GM21367 (cell line): ENCODE measurements around the gene SMARCAL1.
"Not testable (repeated sequence)": the region's sequence is repeated elsewhere in the genome, so short reads cannot be mapped to it uniquely, and the experiment has no call there.

Experiments
- ATAC-seq: cut with Tn5 transposase; IDR thresholded peaks from one replicate; pipeline ENCODE4 v1.9.1; 2021; ENCODE audit not compliant: unreplicated experiment

The SMARCAL1 gene

DNA sequence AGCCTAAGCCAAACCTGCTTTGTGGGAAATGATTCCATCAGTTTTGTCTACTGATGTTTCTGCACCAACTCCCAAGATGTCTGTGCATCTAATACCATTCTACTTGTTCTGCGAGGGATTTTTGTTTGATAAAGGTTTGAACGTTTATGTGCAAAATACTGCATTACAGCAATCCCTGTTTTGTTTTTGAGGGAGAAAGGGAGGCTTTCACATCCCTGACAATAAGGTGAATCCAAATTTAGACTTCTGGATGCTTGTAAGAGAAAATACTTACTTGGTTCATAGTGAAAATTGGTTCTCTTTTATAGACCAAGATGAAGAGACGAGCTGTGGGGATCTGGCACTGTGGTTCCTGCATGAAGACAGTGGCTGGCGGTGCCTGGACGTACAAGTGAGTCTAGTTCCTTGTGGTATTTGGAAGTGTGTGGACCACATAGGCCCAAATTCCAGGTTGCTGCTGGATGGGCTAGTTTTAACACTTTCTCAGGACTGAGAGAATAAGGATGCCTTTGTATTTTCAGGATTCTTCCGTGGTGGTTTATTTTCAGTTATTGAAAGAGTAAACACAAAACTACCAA lies 87.4 kb downstream of the SMARCAL1 start:
- ATAC-seq = no peak

DNA sequence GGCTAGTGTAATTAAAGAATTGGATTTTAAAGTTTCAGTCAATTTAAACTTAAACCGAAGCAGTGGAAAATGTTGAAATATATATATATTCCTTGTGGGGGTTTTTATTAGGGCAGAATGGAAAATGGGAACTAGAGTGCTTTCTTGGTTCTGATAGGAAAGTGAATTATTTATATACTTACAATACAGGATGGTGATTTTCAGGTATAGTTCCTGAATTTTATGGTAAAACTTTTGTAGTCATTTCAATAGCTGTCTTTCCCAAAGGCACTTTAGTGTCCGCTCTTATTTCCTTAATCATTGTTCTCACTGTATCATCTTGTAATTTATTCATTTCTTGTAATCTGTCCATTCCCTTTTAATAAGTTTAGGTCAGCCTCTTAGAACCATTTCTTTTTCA lies 88.3 kb downstream of the SMARCAL1 start:
- no peak for ATAC-seq

DNA sequence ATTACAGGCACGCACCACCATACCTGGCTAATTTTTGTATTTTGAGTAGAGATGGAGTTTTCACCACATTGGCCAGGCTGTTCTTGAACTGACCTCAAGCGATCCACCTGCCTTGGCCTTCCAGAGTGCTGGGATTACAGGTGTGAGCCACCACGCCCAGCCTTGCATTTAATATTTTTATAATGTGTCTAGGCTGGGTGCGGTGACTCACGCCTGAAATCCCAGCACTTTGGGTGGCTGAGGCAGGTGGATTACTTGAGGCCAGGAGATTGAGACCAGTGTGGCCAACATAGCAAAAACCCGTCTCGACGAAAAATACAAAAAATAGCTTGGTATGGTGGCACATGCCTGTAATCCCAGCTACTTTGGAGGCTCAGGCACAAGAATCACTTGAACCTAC lies 89.6 kb downstream of the SMARCAL1 start:
- ATAC-seq = no peak

DNA sequence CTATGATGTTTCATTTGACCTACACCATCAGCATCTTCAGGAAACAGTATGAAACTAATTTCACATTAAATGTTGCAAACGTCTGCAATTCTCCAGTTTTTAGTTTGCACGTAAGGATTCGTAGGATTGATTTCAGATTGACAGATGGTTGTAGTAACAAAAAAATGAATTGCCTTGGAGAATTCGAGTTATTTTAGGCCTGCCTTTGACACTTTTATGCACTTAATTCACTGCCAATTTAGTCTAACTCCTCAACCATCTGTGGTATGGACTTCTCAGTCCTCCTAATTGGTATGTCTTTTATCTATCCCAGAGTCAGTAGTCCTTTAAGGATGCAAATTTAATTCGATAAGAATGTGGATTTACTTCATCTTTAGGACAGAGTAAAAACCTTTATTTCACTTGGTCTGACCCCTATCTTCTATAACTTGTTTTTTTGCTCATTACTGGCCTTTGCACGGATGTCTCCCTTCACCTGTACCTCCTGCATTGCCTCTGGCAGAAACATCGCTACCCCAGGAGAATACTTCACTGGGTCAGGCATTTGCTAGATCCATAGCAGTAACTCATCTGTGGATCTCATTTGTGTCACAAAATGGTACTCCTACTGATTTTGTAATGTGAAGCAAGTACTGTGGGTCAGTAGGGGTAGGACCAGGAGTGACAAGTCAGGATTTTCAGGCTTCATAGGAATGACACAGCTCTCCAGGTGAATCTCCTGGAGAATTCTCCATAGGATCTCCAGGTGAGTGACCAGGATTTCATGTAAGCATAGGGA lies 90.3 kb downstream of the SMARCAL1 start:
- ATAC-seq = no peak

DNA sequence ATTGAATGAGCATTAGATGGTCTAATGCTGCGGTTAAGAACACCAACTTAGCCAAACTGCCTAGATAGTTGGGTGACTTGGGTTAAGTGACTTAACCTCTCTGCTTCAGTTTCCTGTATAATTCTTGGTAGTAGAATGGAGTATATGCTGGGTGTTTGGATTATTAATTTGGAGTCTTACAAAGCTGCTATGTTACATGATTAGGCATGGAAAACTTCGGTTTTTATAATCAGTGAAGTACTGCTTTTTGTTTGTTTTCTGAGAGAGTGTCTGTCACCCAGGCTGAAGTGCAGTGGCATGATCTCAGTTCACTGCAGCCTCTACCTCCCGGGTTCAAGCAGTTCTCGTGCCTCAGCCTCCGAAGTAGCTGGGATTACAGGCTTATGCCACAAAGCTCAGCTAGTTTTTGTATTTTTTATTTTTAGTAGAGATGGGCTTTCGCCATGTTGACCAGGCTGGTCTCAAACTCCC lies 90.9 kb downstream of the SMARCAL1 start:
- no peak for ATAC-seq

DNA sequence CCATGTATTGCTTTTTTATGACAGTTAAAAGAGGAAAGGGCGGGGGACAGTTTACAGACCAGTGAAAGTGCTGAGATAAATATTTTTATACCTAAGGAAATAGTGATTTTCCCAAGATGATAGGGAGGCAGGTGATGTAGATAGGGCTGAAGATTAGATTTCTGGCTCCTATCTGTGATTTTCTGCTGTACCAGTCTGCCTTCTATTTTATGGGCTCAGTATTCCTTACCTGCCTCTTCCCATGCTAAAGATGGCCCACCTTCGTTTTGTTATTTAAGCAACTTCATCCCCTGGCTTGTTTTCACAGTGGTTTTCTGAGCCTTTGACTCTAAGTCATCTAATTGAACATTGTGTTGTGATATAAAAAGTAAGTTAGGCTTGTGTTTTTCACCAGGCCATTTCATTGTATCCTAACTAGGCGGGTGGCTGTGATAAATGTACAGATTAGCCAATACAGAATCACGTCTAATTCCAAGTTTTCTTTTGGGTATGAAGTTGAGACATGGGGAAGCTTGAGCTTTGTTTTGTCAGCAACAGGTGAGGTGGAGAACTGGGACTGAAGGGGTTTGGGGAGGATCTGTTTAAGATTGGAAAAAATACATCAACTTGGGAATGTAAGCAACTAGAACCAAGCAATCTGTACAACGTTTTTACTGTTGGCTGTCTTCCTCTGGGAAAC lies 91.6 kb downstream of the SMARCAL1 start:
- ATAC-seq = no peak

DNA sequence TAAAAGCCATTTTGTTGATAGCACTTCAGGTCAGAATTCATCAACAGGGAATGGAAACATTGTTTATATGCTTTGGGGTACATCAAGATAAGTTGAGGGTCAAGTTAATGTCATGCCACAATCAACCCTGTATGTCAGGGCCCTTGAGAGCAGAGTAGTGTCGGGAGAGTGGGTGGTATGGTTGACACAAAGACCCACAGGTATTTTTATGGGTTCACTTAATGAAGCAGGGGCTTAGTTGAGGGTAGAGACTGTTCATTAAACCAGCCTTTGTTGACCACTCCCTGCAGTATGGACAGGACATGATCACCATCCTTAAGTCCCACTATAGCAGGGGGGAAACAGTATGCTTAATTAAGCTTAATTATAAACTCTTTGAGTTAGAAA lies 92.1 kb downstream of the SMARCAL1 start:
- ATAC-seq = no peak

DNA sequence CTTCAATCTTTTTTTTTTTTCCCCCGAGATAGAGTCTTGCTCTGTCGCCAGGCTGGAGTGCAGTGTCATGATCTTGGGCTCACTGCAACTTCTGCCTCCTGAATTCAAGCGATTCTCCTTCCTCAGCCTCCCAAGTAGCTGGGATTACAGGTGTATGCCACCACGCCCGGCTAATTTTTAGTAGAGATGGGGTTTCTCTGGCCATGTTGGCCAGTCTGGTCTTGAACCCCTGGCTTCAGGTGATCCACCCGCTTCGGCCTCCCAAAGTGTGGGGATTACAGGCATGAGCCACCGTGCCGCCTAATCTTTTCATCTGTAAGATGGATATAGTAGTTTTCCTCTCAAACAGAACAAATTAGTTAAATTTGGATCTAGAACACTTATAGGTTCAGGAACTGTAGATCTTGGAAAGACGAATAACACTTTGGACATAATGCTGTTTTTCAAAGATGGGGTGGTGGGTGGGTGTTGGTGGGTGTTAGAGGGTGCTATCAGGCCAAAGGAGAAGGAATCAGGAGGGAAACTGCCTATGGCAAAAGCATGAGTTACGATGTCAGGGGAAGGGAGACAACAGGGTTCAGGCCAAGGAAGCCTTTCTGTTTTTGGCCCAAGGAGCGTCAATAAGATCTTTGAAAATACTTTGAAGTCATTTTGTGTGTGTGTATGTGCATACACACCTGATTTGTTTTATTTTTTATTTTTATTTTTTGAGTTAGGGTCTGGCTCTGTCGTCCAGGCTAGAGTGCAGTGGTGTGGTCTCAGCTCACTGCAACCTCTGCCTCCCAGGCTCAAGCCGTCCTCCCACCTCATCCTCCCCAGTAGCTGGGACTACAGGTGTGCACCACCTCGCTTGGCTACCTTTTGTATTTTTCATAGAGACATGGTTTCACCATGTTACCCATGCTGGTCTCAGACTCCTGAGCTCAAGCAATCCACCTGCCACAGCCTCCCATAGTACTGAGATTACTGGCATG lies 93.1 kb downstream of the SMARCAL1 start:
- no peak for ATAC-seq

DNA sequence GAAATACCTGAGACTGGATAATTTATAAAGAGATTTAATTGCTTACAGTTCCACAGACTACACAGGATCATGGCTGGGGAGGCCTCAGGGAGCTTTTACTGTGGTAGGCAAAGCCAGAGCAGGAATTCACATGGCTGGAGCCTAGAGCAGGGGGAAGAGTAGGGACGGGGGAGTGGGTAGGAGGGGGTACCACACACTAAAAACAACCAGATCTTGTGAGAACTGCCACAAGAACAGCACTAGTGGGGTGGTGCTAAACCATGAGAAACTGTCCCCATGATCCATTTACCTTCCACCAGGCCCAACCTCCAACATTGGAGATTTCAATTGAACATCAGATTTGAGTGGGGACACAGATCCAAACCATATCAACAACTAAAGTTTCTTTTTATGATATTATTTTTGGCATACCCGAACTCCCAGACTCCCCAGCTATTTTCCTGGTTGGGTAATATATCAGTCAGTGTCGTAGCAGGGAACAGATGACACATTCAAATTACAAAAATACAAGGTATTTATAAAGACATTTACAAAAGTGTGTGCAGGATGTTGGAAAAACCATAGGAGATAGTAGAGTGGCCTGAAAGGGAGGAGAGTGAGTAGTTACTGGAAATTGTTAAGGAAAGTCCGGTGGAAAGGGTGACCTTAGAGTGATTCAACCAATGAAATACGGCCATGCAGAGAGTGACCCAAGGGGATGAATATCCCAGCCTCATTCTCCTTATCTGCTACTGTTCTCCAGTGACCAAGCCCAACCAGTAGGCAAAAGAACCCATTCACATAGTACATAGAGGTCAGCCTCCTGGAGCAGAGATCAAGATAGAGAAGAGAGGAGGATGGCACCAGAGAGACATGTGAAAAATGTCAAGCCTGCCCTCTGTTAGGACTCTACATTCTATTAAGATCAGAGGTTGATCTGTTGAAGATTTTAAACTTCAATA lies 95.2 kb downstream of the SMARCAL1 start:
- ATAC-seq = no peak

DNA sequence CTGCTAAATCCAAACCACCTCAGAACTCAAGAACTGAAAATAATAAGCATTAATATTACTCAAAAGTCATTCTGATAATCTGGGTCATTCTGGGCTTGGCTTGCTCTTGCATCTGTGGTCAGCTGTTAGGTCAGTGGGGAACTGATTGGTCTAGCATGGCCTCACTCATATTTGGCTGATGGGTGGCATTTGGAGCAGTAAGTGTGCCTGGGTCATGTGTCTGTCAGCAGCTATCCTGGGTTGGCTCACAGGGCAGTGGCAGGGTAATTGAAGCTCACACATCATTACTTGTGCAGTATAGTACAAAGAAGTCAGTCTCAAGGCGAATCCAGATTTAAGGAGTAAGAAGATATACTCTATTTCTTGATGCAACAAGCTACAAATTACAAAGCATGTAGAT lies 95.9 kb downstream of the SMARCAL1 start:
- ATAC-seq = no peak

DNA sequence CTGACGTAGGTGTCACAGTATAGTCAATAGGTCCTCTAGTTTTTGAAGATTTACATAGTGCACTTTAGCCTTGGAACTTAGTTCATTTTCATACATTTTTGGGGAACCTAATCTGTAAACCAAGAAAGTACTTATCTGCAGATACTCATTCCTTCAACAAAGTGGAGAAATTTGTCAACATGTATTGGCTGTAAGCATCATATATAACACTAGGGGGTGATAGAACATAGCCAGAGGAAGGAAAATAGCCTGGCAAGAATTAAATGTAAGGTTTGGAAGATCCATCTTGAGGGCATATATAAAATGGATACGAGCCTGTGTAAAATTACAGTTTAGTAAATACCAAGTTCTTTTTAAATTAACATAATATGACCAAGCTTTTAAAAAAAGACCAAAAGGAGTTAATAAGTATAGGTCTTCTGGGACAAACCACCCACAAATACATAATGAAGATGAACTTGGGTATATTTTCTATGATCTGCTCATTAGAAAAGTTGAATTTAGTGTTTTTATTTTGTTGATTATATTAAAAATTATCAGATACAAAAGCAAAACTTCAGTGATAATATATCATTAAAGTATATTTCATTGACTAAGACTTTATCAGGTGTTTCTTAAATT lies 104.6 kb downstream of the SMARCAL1 start:
- ATAC-seq = no peak

DNA sequence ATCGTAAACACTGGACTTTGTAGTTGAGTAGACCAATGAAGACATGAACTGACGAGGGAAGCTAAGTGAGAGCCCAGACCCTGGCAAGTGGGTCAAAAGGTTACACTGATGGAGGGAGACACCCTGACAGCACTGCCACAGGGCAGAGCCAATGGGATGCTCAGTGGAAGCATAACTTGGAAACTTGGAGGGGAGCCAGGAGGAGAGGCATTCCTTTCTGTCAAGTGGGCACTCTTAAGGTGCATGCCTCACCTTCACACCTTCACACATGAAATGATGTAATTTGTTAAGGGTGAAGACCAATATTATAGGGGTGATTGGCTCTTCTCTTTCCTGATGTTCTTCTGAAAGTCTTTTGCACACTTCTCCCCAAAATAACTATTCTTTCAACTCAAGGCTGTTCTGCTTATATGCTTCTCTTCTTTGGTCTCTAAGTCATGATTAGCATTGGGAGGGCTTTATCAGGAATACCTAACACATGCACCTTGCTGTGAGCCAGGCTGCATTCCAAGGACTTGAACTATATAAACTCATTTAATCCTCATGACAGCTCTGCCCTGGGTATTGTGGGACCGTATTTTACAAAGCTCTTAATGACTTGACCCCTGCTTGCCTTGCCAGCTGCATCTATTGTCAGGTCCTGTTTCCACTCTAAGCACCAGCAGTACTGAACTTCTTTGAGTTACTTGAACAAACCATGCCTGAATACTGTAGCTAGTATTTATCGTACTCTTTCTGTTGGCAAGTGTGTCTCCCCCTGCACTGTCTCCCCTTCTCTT lies 105.4 kb downstream of the SMARCAL1 start:
- no peak for ATAC-seq

DNA sequence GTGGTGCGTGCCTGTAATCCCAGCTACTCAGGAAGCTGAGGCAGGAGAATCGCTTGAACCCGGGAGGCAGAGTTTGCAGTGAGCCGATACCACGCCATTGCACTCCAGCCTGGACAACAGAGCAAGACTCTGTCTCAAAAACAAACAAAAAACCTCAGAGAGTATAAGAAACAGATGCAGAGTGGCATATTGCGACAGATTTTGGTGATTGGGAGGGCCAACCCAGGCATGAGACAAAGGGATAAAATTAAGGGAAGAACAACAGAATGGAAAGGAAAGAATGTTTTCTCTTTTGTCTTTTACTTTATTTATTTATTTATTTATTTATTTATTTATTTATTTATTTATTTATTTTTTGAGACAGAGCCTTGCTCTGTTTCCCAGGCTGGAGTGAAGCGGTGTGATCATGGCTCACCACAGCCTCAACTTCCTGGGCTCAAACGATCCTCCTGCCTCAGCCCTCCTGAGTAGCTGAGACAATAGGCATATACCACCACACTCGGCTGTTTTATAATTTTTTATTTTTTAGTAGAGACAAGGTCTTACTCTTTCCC lies 106.4 kb downstream of the SMARCAL1 start:
- ATAC-seq = not testable (repeated sequence)

DNA sequence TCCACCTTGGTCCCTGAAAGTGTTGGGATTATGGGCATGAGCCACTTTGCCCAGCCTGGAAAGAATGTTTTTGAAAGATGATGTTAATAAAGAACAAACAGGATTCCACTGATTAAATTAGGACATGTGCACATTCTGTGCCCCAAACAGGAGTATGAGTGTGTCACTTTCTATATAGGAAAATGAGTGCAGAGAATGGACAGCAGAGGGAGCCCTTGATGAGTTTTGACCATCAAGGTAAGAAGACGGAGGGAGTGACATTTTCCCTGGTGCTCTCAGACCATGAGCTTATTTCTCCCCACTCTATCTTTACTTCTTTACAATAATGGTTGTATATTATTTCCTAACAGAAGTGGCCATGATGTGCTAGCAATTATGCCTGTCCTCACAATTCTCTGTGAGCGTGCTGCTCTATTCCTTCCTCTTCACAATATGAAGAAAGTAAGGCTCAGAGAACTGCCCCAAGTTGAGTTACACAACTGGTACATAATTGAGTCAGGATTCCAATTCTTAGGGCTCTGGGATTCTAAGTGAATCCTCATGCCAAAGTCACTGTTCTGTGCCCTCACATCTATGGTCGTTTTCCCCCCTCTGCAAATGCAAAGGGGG lies 107.0 kb downstream of the SMARCAL1 start:
- ATAC-seq = peak; percentile 69

DNA sequence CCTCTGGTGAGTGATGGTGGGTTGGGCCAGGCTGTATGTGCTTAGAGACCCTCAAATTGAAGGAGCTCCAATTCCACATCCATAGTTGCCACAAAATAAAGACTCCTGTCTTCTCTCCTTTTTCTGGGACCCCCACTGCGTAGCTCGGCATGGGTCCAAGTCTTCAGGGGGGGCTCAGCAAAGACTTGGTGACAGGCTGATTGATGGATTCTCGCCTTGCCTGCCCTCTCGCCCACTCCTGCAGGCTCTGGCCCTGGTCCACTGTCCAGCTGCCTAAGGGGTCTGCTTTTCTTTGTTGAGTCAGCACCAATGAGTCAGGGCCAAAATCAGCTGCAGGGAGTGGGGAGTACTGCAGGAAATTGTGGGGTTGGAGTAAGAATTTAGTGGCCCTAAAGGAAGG lies 107.8 kb downstream of the SMARCAL1 start:
- no peak for ATAC-seq

DNA sequence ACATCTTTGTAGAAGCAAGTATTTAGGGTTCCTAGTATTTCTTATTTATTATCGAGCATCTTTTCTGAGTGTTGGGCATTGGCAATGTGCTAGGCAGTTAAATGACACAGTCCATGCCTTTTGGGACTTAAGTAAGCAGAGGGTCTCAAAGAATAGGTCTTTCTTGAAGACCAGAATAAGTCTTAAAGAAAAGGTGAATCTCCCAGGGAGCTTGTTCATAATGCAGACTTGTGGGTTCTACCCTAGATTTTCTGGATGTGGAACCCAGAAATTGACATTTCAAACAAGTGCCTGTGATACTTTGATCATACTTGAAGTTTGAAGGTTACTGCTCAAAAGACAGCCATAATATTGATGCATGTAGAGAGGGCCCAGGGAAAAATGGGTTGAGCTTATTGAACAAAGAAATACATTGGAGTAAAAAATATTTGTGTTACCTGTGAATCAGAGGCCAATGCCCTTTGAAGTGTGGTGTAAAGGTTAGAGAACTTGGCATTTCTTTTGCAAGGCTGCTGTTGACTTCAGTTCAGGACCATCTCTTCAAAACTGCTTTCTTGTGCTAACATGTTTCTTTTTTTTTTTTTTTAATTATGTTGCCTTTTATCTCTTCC lies 110.7 kb downstream of the SMARCAL1 start:
- no peak for ATAC-seq

DNA sequence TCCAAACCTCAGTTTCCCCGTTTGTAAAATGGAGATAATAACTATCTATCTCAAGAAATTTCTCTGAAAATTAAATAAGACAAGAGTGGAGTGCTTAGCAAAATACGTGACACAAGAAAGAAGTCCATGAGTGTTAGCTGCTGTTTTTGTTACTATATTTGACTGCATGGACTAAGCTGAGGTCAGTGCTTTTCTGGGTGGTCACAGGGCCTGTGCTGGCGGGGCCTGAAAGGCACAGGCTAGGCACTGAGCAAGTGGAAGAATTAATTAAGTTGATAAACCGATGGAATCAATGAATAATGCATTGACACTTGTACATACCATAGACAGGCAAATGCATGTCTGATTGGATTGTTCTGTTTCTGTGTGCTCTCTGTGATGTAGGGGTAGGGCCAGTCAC lies 113.7 kb downstream of the SMARCAL1 start:
- no peak for ATAC-seq

DNA sequence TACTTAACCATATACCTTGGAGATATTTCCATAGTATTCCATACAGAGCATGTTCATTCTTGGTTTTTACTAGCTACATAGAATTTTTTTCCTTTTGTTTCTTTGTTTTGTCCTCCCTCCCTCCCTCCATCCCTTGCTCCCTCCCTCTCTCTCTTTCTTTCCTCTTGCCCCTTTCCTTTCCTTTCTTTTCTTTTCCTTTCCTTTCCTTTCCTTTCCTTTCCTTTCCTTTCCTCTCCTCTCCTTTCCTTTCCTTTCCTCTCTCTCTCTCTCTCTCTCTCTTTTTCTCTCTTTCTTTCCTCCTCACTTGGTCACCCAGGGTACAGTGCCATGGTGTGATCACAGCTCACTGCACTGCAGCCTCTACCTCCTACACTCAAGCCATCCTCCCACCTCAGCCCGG lies 114.7 kb downstream of the SMARCAL1 start:
- no peak for ATAC-seq
